ENCODE results near the gene GPR21. TPM values are rescaled to one million over a fixed set of nuclear protein-coding genes. Genes with fewer than 3 reads are reported as not detected.
A peak's percentile ranks its signal among the peaks of the same experiment; 100 is the strongest.

GPR21 gene
- total RNA-seq, 4 donors from 2014 or later: 1.3 to 1.8 TPM; not detected in 2

DNA sequence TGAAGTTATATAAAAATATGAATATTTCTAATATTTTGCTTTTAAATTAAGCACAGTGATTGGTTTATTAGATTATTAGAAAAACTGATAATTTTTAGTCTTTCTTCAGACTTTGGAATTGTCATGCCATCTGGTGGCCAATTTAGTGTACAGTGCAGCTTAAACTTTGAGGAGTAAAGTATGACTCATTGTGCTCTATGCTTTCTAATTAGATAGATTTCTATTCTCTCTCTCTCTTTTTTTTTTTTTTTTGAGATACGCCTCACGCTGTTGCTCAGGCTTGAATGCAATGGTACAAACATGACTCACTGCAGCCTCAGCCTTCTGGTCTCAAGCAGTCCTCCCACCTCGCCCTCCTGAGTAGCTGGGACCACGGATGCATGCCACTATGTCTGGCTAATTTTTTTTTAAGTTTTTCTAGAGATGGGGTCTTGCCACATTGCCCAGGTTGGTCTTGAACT, 42.1 kb upstream of the GPR21 start:
- no peaks in the 10 kb centered on the region for H3K27me3 ChIP-seq
- no peaks in the 10 kb centered on the region for H3K9me3 ChIP-seq
- TF ChIP-seq, protein P1, sequence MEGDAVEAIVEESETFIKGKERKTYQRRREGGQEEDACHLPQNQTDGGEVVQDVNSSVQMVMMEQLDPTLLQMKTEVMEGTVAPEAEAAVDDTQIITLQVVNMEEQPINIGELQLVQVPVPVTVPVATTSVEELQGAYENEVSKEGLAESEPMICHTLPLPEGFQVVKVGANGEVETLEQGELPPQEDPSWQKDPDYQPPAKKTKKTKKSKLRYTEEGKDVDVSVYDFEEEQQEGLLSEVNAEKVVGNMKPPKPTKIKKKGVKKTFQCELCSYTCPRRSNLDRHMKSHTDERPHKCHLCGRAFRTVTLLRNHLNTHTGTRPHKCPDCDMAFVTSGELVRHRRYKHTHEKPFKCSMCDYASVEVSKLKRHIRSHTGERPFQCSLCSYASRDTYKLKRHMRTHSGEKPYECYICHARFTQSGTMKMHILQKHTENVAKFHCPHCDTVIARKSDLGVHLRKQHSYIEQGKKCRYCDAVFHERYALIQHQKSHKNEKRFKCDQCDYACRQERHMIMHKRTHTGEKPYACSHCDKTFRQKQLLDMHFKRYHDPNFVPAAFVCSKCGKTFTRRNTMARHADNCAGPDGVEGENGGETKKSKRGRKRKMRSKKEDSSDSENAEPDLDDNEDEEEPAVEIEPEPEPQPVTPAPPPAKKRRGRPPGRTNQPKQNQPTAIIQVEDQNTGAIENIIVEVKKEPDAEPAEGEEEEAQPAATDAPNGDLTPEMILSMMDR (IDR thresholded peaks at IDR 0.05 in 4 of 5, conservative IDR thresholded peaks at IDR 0.05 in 1 of 5): peak; percentile 40 to 68 (median 59)
- TF ChIP-seq POLR2A (IDR thresholded peaks at IDR 0.05): no peak
- peaks cover 0 to 28% of the 10 kb centered on the region in 2 donors for H3K36me3 ChIP-seq
- no peaks in the 10 kb centered on the region for H3K4me1 ChIP-seq
- peak; percentile 78 to 80 for ATAC-seq
- no peak overlapping the region for H3K27ac ChIP-seq
- in situ Hi-C loops (cut with MboI; ENCODE audit: low sequenced_read_pairs in 4 of 4): loop anchor here in 3 of 4 donors (25.0 kb wide), 2 partner anchors 154 to 529 kb away; partner anchors contain the start of gene PDCL (in 1 of the 3)
- intact Hi-C loops (cut with DNase I; ENCODE audit: low total_unique reads): loop anchor here (5.0 to 10.0 kb wide), 2 partner anchors 89 to 527 kb away; no protein-coding TSS in a partner anchor
- DNase-seq: peak in 1 of 2 donors; percentile 12
- H3K4me3 ChIP-seq: no peak overlapping the region

DNA sequence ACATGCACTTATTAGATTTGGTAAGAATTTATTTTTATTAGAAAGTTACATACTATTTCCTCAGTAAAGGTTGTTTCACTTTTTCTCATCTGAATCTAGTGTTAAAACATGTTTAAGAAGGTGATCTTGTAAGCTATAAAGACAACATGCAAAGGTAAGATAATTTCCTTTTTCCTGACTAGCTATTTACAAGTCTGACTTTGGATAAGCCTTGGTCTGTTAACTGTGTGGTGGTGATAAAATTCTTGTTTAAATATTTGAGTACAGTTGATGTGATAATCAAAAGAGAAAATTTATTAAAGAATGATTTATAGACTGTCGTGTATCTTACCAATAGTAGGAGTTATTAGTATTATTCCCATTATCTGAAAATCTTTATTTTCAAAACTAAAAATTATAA, 36.9 kb upstream of the GPR21 start:
- no peak for DNase-seq
- Histone ChIP-seq H3K27ac (no peak overlapping the region), H3K9me3 (no peaks in the 10 kb centered on the region), H3K4me3 (no peak overlapping the region), H3K36me3 (peaks cover 0 to 43% of the 10 kb centered on the region in 2 donors), H3K4me1 (no peaks in the 10 kb centered on the region), H3K27me3 (no peaks in the 10 kb centered on the region)
- intact Hi-C loops (cut with DNase I; ENCODE audit: low total_unique reads) (loop anchor here (10.0 kb wide), 1 partner anchor 532 kb away; no protein-coding TSS in a partner anchor), in situ Hi-C loops (cut with MboI; ENCODE audit: low sequenced_read_pairs in 4 of 4) (loop anchor here in 3 of 4 donors (25.0 kb wide), 2 partner anchors 159 to 534 kb away; partner anchors contain the start of gene PDCL (in 1 of the 3))
- TF ChIP-seq POLR2A (IDR thresholded peaks at IDR 0.05): no peak
- TF ChIP-seq, protein P1 (IDR thresholded peaks at IDR 0.05 in 4 of 5, conservative IDR thresholded peaks at IDR 0.05 in 1 of 5): no peak
- ATAC-seq: no peak

DNA sequence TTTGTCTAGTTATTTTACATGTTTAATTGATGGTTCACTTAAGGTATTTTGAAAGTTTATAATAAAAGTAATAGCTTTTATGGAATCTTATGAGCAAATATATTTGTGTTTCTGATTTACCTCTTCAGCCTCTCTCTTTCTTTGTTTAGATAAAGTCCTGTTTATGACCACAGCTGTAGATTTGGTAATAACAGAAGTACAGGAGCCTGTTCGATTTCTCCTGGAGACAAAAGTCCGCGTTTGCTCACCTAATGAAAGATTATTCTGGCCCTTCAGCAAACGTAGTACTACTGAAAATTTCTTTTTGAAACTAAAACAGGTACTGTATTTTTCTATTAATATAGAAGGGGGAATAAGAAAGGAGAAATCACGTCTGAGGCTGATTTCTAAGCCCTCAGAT, 35.0 kb upstream of the GPR21 start:
- no peak overlapping the region for H3K4me3 ChIP-seq
- no peak overlapping the region for H3K27ac ChIP-seq
- peaks cover 0 to 2% of the 10 kb centered on the region in 2 donors for H3K4me1 ChIP-seq
- TF ChIP-seq POLR2A (IDR thresholded peaks at IDR 0.05): no peak
- TF ChIP-seq, protein P1 (IDR thresholded peaks at IDR 0.05 in 4 of 5, conservative IDR thresholded peaks at IDR 0.05 in 1 of 5): no peak
- intact Hi-C loops (cut with DNase I; ENCODE audit: low total_unique reads): loop anchor here (10.0 kb wide), 1 partner anchor 534 kb away; no protein-coding TSS in a partner anchor
- ATAC-seq (no peak), DNase-seq (no peak)
- H3K36me3 ChIP-seq: peaks cover 0 to 43% of the 10 kb centered on the region in 2 donors
- in situ Hi-C loops (cut with MboI; ENCODE audit: low sequenced_read_pairs in 4 of 4): loop anchor here in 3 of 4 donors (25.0 kb wide), 2 partner anchors 161 to 536 kb away; partner anchors contain the start of gene PDCL (in 1 of the 3)
- no peaks in the 10 kb centered on the region for H3K9me3 ChIP-seq
- H3K27me3 ChIP-seq: no peaks in the 10 kb centered on the region

DNA sequence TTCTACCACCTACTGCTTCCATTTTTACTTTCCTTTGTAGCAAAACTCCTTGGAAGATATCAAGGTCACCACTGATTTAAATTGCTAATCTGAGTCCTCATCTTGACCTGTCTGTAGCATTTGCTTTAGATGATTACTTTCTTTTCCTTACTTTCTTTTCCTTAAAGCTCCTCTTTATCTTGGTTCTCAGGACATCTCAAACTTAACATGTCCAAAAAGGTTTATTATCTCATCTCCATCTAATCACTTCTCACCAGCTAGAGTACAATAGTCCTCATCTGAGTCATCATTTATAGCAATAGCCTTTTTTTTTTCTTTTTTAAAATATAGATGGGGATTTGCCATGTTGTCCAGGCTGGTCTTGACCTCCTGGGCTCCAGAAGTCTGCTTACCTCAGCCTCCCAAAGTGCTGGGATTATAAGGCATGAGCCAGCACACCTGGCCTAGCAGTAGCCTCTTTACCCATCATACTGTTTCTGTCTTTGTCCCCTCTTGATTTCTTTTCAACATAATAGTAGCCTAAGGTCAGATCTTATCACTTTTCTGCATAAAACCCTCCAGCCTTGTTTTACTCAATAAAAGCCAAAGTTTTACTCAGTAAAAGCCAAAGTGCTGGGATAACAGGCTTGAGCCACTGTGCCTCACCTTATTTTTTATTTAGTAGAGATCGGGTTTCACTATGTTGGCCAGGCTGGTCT, 32.9 kb upstream of the GPR21 start:
- Histone ChIP-seq H3K4me1 (peaks cover 0 to 8% of the 10 kb centered on the region in 2 donors), H3K4me3 (no peak overlapping the region), H3K36me3 (peaks cover 0 to 59% of the 10 kb centered on the region in 2 donors), H3K9me3 (no peaks in the 10 kb centered on the region), H3K27me3 (no peaks in the 10 kb centered on the region), H3K27ac (no peak overlapping the region)
- ATAC-seq (no peak), DNase-seq (no peak)
- TF ChIP-seq POLR2A (IDR thresholded peaks at IDR 0.05): no peak
- TF ChIP-seq, protein P1 (IDR thresholded peaks at IDR 0.05 in 4 of 5, conservative IDR thresholded peaks at IDR 0.05 in 1 of 5): no peak
- intact Hi-C loops (cut with DNase I; ENCODE audit: low total_unique reads) (no loop called here), in situ Hi-C loops (cut with MboI; ENCODE audit: low sequenced_read_pairs in 4 of 4) (no loop called here)
